ENCODE data around the gene TEAD1. TPM values are rescaled to one million over a fixed set of nuclear protein-coding genes. Genes with fewer than 3 reads are reported as not detected.

The TEAD1 gene
- total RNA-seq, 6 donors from 2014 or later: 53.5 to 141 (median 80.2) TPM

DNA sequence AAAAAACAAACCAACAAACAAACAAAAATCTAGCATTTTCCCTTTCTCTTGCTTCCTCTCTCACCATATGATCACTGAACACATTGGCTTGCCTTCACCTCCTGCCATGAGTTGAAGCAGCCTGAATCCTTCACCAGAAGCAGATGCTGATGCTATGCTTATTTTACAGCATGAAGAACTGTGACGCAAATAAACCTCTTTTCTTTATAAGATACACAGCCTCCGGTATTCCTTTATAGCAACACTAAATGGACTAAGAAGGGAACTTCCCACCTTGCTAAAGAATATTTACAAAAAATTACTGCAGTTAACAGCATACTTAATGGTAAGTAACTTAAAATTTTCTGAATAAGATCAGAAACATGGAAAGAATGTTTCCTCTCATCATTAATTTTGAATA is 27.7 kb upstream of the TEAD1 start:
- no peak for DNase-seq
- H3K27ac ChIP-seq: no peak overlapping the region
- no peaks in the 10 kb centered on the region for H3K27me3 ChIP-seq
- no peaks in the 10 kb centered on the region for H3K4me1 ChIP-seq
- H3K9me3 ChIP-seq: no peaks in the 10 kb centered on the region
- H3K36me3 ChIP-seq: no peaks in the 10 kb centered on the region
- no peak for ATAC-seq (ENCODE audit: low FRiP score in 2 of 2)
- H3K4me3 ChIP-seq: no peak overlapping the region
- TF ChIP-seq EP300 (IDR thresholded peaks at IDR 0.05) (no peak), POLR2AphosphoS5 (IDR thresholded peaks at IDR 0.05) (no peak), POLR2A (IDR thresholded peaks at IDR 0.05) (no peak)
- TF ChIP-seq, protein P1, sequence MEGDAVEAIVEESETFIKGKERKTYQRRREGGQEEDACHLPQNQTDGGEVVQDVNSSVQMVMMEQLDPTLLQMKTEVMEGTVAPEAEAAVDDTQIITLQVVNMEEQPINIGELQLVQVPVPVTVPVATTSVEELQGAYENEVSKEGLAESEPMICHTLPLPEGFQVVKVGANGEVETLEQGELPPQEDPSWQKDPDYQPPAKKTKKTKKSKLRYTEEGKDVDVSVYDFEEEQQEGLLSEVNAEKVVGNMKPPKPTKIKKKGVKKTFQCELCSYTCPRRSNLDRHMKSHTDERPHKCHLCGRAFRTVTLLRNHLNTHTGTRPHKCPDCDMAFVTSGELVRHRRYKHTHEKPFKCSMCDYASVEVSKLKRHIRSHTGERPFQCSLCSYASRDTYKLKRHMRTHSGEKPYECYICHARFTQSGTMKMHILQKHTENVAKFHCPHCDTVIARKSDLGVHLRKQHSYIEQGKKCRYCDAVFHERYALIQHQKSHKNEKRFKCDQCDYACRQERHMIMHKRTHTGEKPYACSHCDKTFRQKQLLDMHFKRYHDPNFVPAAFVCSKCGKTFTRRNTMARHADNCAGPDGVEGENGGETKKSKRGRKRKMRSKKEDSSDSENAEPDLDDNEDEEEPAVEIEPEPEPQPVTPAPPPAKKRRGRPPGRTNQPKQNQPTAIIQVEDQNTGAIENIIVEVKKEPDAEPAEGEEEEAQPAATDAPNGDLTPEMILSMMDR (IDR thresholded peaks at IDR 0.05): no peak
- 97% methylated on average over 2 of the region's 2 CpGs for WGBS, 2 donors

DNA sequence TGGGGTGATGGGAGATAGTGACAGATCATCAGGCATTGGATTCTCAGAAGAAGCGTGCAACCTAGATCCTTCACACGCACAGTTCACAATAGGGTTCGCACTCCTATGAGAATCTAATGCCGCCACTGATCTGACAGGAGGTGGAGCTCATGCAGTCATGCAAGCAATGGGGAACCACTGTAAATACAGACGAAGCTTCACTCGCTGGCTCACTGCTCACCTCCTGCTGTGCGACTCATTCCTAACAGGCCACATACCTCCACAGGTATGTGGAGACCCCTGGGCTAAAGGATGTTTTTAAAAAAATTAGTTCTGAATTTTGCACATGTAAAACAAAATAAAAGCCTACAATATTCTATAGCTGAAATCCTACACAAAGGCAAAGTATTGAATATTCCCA is 20.5 kb upstream of the TEAD1 start:
- TF ChIP-seq POLR2AphosphoS5 (IDR thresholded peaks at IDR 0.05): no peak
- TF ChIP-seq EP300 (IDR thresholded peaks at IDR 0.05): no peak
- TF ChIP-seq POLR2A (IDR thresholded peaks at IDR 0.05): no peak
- TF ChIP-seq, protein P1 (IDR thresholded peaks at IDR 0.05): no peak
- Histone ChIP-seq H3K27ac (no peak overlapping the region), H3K9me3 (peaks cover 0 to 7% (median 2%) of the 10 kb centered on the region in 4 donors), H3K4me3 (no peak overlapping the region), H3K36me3 (no peaks in the 10 kb centered on the region), H3K27me3 (no peaks in the 10 kb centered on the region), H3K4me1 (no peaks in the 10 kb centered on the region)
- DNase-seq (no peak), ATAC-seq (ENCODE audit: low FRiP score in 2 of 2) (no peak)
- 91 to 96% methylated on average over 7 of the region's 7 CpGs for WGBS, 2 donors

DNA sequence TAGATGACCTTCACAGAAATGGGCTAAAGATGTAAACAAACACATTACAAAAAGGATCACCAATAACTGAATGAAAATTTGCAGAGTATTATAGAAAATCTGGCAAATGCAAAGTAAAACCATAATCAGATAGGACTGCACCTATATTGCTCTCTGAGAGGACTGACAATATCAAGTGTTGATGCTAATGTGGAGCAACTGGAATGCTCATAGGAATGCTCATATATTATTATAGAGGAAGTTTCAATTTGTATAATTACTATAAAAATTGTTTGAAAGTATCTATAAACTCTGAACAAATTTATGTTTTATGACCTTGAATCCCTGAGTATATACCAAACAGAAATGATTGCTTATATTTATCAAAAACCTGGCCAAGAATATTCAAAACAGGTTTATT is 18.4 kb upstream of the TEAD1 start:
- no peak for DNase-seq
- TF ChIP-seq POLR2A (IDR thresholded peaks at IDR 0.05) (no peak), POLR2AphosphoS5 (IDR thresholded peaks at IDR 0.05) (no peak), EP300 (IDR thresholded peaks at IDR 0.05) (no peak)
- TF ChIP-seq, protein P1 (IDR thresholded peaks at IDR 0.05): no peak

DNA sequence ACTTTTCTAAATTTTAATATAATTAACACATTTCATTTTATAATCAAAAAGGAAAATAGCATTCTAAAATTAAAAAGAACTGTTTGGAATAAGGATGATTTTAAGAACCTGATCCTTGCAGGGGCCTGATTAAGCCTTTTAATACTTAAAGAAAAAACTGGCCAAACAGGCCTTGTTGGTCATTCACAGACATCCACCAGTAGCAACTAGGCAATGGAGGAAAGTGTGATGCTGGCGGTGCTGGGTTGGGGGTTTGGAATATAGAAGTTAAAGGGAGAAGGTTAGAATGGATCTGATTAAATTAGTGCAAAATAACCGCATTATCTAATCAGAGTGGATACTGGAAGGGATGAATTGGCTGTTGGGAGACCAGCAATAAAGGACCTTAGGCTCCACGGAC is 16.9 kb upstream of the TEAD1 start:
- no peaks in the 10 kb centered on the region for H3K36me3 ChIP-seq
- H3K4me3 ChIP-seq: no peak overlapping the region
- H3K4me1 ChIP-seq: no peaks in the 10 kb centered on the region
- WGBS, 2 donors: 92 to 94% methylated on average over 3 of the region's 3 CpGs
- no peak overlapping the region for H3K27ac ChIP-seq
- no peak for ATAC-seq (ENCODE audit: low FRiP score in 2 of 2)
- no peaks in the 10 kb centered on the region for H3K27me3 ChIP-seq
- DNase-seq: no peak
- no peak for TF ChIP-seq EP300 (IDR thresholded peaks at IDR 0.05)
- TF ChIP-seq POLR2A (IDR thresholded peaks at IDR 0.05): no peak
- TF ChIP-seq, protein P1 (IDR thresholded peaks at IDR 0.05): no peak
- no peak for TF ChIP-seq POLR2AphosphoS5 (IDR thresholded peaks at IDR 0.05)
- peaks cover 0 to 7% (median 2%) of the 10 kb centered on the region in 4 donors for H3K9me3 ChIP-seq

More for the DNA sequence above, 18.4 kb upstream of the TEAD1 start:
- H3K27ac ChIP-seq: no peak overlapping the region
- H3K9me3 ChIP-seq: peaks cover 0 to 7% (median 2%) of the 10 kb centered on the region in 4 donors
- no peaks in the 10 kb centered on the region for H3K36me3 ChIP-seq
- H3K4me3 ChIP-seq: no peak overlapping the region
- H3K4me1 ChIP-seq: no peaks in the 10 kb centered on the region
- ATAC-seq (ENCODE audit: low FRiP score in 2 of 2): no peak
- H3K27me3 ChIP-seq: no peaks in the 10 kb centered on the region

DNA sequence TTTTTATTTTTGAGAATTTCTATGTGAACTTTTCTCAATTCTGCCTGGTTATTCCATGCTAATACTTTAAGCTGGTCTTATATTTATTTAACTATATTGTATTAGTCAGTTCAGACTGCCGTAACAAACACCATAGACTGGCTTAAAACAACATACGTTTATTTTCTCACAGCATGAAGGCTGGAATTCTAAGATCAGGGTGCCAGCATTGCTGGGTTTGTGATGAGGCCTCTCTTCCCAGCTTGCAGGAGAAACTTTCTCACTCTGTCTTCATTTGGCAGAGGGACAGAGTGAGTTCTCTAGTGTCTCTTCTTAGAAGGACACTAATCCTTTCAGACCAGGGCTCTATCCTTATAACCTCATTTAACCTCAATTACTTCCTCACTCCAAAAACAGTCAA is 16.2 kb upstream of the TEAD1 start:
- Histone ChIP-seq H3K27me3 (no peaks in the 10 kb centered on the region), H3K27ac (no peak overlapping the region), H3K36me3 (no peaks in the 10 kb centered on the region), H3K4me3 (no peak overlapping the region), H3K4me1 (no peaks in the 10 kb centered on the region), H3K9me3 (peaks cover 0 to 7% (median 2%) of the 10 kb centered on the region in 4 donors)
- TF ChIP-seq POLR2A (IDR thresholded peaks at IDR 0.05) (no peak), EP300 (IDR thresholded peaks at IDR 0.05) (no peak), POLR2AphosphoS5 (IDR thresholded peaks at IDR 0.05) (no peak)
- TF ChIP-seq, protein P1 (IDR thresholded peaks at IDR 0.05): no peak
- DNase-seq (no peak), ATAC-seq (ENCODE audit: low FRiP score in 2 of 2) (no peak)
- WGBS, 2 donors: 43 to 95% methylated on average over 2 of the region's 2 CpGs
